ENCODE measurements around the gene RHBDL3. TPM values are rescaled to one million over a fixed set of nuclear protein-coding genes. Genes with fewer than 3 reads are reported as not detected.
"Not testable (repeated sequence)": the region's sequence is repeated elsewhere in the genome, so short reads cannot be mapped to it uniquely, and the experiment has no call there.

Gene RHBDL3
- total RNA-seq, 1 donor from 2014 or later: not detected

DNA sequence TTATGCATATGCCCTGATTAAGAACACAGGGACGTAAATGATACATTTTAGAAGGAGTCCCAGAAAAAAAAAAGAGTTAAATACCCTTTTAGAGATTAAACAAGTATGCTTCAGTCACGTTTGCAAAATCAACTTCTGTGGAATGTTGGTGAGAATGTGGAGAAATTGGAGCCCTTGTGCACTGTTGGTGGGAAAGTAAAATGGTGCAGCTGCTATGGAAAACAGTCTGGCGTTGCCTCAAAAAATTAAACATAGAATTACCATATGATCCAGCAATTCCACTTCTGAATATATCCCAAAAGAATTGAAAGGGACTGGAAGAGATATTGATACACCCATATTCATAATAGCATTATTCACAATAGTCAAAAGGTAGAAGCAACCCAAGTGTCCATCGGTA is 26.5 kb downstream of the RHBDL3 start:
- no peak for DNase-seq

- no peak for DNase-seq
Observed at GRCh38 chr17:32297424-32297823, 31.8 kb downstream of the RHBDL3 start.

DNA sequence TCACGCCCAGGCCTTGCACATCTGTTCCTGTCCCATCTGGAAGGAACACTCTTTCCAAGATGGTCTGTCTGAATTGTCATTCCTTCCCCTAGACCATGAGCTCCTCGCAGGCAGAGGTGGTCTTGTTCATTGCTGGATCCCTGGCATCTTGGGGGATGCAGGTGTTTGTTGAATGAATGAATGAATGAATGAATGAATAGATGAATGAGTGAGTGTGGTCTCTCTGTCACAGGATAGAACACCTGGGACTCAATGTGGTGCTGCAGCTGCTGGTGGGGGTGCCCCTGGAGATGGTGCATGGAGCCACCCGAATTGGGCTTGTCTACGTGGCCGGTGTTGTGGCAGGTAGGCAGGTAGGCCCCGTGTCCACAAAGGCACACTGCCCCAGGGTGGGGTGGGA is 32.2 kb downstream of the RHBDL3 start:
- DNase-seq: no peak

- DNase-seq: no peak
Observed at GRCh38 chr17:32298298-32298697, 32.7 kb downstream of the RHBDL3 start.

DNA sequence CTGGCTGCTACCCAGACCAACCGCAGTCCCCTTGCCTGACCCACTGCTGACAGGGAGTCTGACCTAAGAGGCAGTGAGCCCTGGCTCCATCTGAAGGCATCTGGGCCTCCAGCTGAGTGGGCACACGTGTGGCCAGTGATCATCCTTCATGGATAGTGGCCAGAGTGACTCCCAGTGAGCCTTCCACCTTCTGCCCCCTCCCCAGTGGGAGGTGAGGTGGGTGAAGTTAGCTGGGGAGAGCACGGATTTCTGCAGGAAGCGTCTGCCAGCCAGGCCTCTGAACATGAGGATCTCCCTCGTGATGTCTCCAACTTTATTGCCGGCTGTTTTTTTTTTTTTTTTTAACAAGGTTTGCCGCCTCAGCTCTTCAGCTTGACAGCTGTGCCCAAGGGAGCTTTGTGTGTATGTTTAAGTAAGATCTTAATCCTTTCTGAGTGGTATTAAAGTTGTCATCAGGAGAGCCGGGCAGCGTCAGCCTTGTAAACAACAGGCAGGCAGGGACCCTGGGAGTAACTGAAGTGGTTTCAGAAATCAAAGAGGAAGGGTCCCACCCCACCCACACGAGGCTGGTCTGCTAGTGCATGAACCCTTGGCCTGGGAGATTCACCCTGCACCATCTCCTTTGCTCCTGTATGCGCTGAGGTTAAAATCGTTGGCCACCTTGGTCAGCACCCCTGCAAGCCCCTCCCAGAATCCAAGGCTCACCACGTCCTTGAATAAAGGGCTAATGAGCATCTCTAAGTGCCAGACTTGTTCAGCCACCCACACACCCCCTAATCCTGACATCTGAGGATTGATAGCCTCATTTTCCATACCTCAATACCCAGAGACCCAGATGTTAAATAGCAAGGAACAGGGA is 33.3 kb downstream of the RHBDL3 start:
- DNase-seq: no peak

DNA sequence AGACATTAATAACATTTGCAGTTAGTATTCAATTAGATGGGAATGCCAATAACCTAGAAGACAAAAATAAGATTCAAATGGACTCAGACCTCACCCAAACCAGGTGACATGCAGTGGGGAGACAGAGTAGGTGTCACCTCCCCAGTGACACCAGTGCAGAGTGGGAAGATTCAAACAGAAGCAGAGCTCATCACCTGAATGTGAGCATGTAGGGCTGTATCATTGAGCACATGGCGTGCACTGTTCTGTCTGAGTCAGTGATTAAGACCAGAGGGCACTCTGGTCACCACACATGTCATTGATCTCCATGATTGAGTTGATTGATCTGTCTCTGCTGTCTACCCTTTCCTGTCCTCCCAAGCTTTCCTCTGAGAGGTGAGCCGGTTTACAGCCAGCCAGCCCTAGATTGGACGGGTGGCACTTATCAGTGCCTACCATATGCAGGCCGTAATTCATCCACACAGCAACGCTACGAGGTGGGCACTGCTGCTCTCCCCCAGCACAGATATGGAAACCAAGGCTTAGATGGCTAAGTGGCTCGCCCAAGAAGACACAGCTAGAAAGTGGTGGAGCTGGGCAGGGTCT is 34.0 kb downstream of the RHBDL3 start:
- no peak for DNase-seq

GRCh38 chr17:32302037-32302436 is 36.4 kb downstream of the RHBDL3 start:
- no peak for DNase-seq

DNA sequence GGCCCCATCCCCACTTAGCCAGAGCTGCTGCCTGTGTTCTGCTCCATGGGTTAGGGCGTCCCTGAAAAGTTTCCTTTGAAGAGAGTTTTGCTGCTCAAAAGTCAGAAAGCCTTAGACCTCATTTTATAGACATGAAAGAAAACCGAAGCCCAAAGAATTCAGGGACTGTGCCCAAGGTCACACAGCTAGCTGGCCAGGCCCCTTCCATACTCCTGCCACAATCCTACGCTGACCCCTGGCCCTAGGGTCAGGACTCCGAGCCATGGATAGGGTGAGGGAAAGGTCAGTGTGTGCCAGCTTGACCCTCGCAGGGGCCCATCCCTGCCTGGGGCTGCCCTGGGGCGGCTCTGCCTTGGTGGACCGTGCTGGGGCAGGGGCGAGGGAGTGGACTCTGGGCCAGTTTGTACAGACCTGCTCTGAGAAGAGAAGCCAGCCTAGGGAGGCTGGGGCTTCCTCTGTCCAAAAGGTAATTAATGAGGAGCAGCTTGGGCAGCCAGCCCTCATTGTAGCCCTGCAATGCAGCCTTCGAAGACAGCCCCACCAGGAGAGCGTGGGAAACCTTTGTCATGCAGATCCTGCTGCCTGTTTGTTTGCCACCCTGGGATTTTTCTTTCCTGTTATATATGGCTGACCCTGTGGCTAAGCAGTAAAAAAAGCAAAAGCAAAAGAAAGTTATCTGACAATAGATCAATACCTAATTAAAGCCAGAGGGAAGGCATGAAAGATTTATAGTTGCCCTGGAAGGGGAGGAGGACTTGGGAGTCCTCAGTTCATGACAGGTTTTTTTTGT is 37.4 kb downstream of the RHBDL3 start:
- DNase-seq: no peak

- DNase-seq: no peak
Observed at GRCh38 chr17:32303781-32304288, 38.2 kb downstream of the RHBDL3 start.

DNA sequence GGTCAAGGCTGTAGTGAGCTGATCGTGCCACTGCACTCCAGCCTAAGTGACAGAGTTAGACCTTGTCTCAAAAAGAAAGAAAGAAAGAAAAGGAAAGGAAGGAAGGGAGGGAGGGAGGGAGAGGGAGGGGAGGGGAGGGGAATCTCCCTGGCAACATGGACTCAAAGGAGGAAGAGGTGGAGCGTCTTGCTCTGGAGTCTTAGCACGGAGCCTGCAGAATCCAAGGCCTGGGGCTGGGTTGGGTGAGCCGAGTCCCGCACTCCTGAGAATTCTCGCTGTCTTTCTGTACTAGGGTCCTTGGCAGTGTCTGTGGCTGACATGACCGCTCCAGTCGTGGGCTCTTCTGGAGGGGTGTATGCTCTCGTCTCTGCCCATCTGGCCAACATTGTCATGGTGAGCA is 39.4 kb downstream of the RHBDL3 start:
- DNase-seq: no peak

DNA sequence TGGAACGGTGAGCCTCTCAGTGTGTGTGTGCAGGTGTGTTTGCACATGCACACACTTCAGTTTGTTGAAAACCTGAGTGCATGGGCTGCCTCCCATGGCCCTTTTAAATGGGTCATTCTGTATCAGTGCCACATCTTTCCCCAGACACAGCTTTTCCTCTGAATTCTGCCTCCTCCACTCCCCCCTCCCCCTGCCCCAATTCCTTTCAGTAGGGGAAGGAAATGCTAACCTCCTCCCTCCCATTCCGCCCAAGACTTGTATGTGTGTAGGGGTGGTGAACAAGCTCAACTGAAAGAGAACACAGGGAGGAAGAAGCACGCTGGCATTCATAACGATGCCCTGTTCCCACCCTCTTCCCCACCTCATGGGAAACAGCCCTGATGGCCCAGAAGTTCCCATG is 42.0 kb downstream of the RHBDL3 start:
- no peak for DNase-seq

DNA sequence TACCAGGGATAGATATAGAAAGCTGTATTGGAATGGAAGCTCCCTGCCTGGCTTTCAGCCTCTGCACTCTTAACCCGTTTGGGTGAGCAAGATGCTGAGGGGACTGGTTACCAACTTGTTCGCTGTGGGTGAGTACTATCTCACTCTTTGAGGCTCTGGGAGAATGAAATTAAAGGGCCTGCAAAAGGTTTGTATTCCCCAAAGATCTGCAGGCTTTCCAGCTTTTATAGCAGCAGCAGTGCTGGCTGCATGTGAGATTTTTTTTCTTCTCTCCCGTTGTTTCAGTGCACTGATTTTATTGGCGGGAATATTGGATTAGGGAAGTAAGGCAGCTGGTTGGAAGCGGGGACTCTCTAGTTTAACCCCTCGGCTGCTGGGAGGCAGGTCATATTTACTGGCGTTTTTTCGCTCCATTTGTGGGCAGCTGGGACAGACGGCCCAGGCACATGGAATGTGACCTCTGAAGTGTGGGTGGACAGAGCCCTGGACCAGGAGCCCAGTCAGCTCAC is 45.5 kb downstream of the RHBDL3 start:
- DNase-seq: no peak

- no peak for DNase-seq
Observed at GRCh38 chr17:32314636-32315035, 49.0 kb downstream of the RHBDL3 start.

GRCh38 chr17:32315171-32315570 is 49.5 kb downstream of the RHBDL3 start:
- DNase-seq: no peak

- DNase-seq: not testable (repeated sequence)
Observed at GRCh38 chr17:32316653-32317052, 51.0 kb downstream of the RHBDL3 start.

DNA sequence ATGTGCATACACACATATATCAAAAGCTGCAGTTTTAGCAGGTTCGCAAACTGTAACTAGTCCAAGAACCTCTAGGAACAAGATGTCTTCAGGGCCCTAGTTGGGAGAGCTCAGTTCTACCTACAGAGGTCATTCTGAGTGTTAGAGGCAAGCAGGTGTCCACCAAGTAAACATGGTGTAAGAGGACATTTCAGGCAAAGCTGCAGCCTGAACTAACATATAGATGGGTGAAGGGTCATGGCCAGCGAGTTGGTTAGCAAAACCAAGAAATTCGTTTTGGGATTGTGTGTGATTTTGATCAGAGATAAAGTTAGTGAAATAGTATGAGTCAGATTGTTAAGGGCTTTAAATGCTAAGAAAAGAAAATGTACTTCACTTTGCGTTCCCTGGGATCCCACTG is 51.7 kb downstream of the RHBDL3 start:
- no peak for DNase-seq

DNA sequence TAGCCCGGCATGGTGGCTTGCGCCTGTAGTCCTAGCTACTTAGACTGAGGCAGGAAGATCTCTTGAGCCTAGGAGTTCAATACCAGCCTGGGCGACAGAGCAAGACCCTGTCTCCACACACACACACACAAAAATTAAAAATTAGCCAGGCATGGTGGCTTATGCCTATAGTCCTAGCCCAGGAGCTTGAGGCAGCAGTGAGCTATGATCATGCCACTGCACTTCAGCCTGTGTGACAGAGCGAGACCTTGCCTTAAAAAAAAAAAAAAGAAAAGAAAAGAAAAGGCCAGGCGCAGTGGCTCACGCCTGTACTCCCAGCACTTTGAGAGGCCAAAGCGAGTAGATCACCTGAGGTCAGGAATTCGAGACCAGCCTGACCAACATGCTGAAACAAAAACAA is 52.4 kb downstream of the RHBDL3 start:
- no peak for DNase-seq

- DNase-seq: peak; percentile 75
Observed at GRCh38 chr17:32319548-32319905, 53.9 kb downstream of the RHBDL3 start.

DNA sequence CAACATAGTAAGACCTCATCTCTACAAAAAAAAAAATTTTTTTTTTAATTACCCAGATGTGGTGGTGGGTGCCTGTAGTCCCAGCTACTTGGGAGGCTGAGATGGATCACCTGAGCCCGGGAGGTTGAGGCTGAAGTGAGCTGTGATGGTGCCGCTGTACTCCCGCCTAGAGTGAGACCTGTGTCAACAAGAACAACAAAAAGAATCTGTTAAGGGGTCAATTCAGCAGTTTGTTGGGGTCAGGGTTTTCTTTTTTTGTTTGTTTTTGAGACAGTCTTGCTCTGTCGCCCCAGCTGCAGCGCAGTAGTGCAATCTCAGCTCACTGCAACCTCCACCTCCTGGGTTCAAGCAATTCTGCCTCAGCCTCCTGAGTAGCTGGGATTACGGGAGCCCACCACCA is 54.4 kb downstream of the RHBDL3 start:
- not testable (repeated sequence) for DNase-seq

DNA sequence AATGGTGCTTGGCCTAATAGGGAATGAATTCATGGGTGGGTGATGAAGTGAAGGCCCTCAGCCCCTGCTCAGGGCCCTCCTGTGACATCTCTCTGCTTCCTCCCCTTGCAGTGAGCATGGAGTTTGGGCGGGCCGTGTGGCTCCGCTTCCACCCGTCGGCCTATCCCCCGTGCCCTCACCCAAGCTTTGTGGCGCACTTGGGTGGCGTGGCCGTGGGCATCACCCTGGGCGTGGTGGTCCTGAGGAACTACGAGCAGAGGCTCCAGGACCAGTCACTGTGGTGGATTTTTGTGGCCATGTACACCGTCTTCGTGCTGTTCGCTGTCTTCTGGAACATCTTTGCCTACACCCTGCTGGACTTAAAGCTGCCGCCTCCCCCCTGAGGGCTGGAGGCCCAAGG is 55.2 kb downstream of the RHBDL3 start:
- no peak for DNase-seq

DNA sequence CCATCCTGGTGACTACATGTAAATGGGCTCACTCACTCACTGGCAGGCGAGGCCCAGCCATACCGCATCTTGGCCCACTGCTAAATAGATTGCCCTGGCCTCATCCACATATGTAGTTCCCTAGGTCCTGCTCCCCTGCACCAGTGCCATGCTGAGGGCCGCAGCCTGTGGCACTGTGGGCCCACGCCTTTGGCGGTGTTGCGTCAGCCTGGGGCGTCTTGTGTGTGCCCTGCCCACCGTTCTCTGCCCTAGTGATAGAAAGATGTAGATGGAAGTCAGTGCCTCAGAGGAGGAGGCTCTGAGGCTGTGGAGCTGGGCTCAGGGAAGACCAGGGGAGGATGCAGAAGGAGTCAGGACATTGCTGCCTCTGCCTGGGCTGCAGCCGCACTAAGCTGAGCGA is 57.4 kb downstream of the RHBDL3 start:
- DNase-seq: no peak

DNA sequence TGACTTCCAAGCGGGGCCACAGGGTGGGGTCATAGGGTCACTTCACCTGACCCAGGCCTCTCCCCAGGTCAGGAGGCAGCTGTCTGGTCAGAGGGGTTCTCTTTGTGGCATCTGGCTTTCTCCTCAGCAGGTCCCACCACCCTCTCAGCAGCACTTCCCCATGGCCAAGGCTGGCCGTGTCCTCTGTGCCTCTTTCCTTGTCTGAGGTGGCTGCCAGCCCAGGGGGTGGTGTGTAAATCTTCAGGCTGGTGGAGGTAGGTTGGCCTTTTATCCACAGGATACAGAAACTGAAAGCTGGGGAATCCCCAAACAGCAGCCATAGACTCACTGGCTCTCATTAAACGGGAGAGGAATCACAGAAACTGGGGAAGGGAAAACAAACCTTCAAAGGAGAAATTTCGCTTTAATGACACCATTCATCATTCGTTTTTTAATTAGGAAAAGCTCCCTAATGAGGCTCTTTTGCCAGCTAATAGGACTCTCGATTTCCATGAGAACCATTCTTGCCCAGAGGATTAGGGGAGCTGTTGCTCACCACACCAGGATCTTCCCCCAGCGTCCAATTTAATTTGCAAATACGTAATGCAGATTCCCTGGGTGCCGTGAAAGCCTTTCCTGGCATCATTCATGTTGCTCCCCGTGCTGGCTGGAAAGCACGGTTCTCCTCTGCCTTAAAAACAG is 58.3 kb downstream of the RHBDL3 start:
- DNase-seq: peak; percentile 50

GRCh38 chr17:32327911-32328310 is 62.3 kb downstream of the RHBDL3 start:
- no peak for DNase-seq

Data from dermis blood vessel endothelial cell (primary cell).